Occipital lobe (tissue), 2 donors: Measurements from ENCODE around the gene RPL22. TPM values are rescaled to one million over a fixed set of nuclear protein-coding genes. Genes with fewer than 3 reads are reported as not detected.

Source experiments
- DNase-seq: peaks from one replicate; lab custom pipeline; 2025; lab: John Stamatoyannopoulos, UW
- total RNA-seq: library from RNA; depleted of rRNA; stranded (reverse); fragments of >200 nt; gene quantifications from one replicate; pipeline ENCODE4 v1.2.3, GENCODE V29; 2014

The RPL22 gene
- total RNA-seq, 1 donor from 2014 or later: 371 TPM

GRCh38 chr1:6205849-6206519, 6.6 kb upstream of the RPL22 start, which contains the start of gene RNF207:
Gene RNF207 (plus strand): TSS chr1:6206119. CDS start chr1:6206536, 417 bp downstream.
- no peak for DNase-seq

DNA sequence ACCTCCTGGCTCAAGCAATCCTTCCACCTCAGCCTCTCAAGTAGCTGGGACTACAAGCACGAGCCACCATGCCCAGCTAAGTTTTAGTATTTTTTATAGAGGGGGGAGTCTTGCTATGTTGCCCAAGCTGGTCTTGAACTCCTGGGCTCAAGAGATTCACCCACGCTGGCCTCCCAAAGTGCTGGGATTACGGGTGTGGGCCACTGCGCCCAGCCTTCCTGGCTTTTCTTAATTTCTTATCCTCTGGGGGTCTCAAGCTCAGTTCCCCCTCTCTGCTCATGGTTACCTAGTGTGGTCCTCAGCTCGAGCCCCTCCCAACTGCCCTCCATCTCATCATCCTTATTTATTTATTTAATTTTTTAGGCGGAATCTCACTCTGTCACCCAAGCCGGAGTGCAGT, 2.9 kb upstream of the RPL22 start:
- DNase-seq: no peak

DNA sequence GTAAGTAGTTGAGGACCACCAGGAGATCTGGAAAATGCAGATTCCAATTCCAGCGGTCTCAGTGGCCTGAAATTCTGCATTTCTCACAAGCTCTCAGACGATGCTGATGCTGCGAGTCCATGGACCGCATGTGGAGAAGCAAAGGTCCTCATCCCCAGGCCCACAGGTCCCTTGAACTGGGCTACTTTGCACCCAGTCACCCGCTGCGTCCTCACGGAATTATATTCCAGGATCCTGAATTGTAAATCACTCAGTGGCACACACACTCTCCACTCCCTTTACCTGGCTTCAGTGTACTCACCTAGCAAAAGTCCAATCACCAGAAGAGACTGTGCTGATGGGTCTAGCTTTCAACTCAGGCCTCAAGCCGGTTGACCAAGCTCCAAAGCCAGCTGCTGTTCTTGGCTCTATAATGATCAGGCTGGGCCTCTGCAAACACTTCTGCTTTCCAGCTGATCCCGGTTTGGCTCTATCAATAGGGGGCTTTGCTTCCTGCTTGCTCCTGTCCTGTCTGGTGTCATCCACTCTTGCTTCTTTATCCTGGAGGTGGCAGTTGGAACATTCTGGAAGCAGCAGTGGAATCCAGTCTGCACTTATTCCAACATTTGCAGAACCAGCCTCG, 904 bp upstream of the RPL22 start:
- no peak for DNase-seq

GRCh38 chr1:6198646-6199297, 623 bp downstream of the RPL22 start:
- no peak for DNase-seq

GRCh38 chr1:6197746-6198427, 1.5 kb downstream of the RPL22 start:
- no peak for DNase-seq

- DNase-seq: no peak
These were observed 7.4 kb downstream of the RPL22 start for GRCh38 chr1:6191968-6192367.

DNA sequence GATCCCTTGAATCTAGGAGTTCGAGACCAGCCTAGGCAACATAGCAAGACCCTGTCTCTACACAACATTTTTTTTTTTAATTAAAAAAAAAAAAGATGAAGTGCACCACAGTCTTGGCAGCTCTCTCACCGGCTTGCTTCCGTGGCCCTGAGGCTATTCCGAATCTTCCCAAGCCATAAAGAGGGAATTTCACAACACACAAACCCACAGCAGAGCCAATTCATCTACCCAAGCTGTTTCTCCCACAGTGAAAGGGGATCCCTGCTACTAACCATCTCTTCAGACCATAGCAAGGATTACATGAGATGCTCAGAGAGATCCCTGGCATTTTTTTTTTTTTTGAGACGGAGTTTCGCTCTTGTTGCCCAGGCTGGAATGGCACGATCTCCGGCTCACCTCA, 10.9 kb downstream of the RPL22 start:
- no peak for DNase-seq

- DNase-seq: no peak
These were observed 13.6 kb downstream of the RPL22 start for GRCh38 chr1:6185635-6186382.

GRCh38 chr1:6185151-6185550, 14.2 kb downstream of the RPL22 start:
- no peak for DNase-seq

DNA sequence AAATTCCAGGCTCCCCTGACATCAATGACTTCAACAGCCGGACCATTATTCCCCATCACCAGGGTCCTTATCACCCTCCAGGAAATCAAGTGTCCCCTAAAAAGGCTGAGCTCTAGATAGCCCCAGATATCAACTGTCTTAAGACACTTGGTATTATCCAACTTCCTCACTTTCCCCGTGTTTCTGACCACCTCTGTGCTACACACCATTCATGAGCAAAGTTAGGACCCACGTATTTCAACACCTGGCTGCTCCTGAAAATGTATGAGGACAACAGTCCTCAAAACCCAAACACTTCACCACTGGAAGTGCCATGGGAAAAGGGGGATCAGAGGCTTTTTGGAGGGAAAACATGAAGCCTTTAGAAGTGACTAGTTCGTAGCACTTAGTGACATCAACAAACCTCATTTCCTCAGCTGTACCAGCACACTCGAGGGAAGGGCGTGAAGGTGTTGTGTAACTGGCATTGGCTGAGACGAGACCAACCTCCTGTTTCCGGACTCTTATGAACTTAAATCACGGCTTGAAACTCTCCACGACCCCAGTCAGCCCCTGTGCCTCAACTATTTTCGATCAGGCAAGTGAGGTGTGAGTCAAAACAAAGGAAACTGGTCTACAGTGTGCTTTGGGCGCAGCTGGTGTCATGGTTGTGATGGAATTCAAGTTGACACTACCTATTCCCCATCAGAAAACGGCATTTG, 15.2 kb downstream of the RPL22 start:
- no peak for DNase-seq

DNA sequence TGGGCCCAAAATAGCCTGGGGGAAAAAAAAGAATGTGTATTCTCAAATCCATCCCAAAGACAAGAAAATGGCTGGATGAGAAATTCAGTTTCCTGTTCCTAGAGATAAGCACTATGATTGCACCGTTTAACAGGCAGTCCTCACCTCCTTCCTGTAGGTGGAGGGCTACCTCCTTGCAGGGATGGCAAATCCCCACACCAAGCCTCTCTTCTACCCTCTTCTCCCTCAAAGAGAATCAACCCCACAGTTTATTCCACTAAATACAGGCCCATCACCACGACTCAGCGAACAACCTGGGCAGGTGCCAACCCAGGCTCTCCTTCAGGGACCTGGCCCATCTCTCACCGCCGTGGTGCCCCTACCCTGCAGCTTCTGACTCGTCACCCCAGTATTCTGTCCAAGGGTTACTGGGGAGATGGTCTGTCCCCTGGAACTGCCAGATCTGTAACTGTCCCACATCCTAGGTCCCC, 15.8 kb downstream of the RPL22 start:
- DNase-seq: no peak

DNA sequence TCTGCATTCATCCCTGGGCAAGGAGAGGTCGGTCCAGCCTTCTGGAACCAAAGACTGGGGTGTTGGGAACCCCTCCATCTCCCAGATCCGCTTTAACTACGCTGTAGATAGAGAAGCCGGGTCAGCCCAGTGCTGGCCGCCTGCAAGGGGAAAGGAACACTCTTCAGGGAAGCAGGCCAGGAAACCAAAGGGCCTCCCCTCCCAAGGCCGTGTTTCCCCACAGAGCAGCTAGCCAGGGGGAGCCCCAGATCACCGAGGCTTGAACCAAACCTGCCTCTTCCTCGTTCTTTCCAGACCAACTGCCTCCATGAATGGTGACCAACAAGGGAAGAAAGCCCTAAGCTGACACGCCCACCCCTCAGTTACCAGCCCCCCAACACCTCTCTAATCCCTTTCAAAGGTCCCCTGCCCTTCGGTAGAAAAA, 18.0 kb downstream of the RPL22 start:
- no peak for DNase-seq

DNA sequence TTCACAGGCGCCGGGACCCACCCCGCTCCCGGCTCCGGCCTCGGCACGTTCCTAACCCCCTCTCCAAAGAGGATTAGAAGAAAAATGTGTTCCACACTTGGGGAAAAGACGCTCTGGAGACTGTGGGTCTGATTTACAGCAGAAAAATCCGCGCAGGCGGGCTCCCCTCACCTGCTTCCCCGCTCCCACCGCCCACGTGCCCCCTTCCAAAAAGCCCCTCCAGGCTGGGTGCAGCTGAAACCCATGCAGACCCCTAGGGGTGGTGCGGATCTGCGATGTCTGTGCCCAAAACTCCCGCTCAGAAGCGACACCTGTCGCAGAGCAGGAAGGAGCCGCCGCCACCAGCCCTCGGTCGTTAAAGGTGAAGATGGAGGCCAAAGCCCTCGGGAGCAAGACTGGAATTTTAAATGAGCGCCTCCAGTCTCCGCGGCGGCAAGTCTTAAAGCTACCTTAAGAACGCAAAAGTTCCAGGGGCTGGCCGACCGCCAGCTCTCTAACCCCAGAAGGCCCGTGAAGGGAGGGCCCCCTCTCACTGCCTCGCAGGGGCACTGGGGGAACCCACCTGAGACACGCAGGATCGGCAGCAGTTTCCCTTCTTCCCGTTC, 18.6 kb downstream of the RPL22 start:
- DNase-seq: no peak

- peak; percentile 34 for DNase-seq
These were observed 19.1 kb downstream of the RPL22 start, which contains the start of gene CHD5 for GRCh38 chr1:6180268-6180706. Gene CHD5 (minus strand): TSS chr1:6180321. CDS start chr1:6180023, 298 bp downstream.

DNA sequence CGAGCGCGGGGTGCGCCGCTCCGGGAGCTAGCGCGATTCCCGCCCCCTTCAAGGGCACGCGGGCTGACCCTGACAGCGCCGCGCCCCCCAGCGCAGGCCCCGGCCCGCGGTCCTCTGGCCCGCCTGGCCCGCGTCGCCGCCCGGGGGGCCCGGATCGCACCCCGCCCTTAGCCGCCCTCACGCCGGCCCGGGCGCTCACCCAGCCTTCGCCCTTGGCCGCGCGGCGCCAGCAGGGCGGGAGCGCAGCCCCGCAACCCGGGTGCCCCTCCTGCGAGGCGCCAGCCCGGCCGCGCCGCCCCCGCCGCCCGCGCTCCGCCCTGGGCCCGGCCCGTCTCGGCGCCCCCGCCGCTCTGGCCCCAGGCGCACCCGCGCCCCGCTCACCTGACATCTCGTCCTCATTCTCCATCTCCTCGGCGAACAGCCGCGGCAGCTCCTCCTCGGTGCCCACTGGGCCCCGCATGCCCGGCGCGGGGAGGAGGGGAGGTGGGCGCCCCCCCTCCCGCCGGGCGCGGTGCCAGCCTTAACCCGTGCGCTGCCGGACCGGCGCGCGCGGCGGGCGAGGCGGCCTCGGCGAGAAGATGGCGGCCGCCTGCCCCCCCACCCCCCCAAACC, 19.7 kb downstream of the RPL22 start:
- DNase-seq: no peak

DNA sequence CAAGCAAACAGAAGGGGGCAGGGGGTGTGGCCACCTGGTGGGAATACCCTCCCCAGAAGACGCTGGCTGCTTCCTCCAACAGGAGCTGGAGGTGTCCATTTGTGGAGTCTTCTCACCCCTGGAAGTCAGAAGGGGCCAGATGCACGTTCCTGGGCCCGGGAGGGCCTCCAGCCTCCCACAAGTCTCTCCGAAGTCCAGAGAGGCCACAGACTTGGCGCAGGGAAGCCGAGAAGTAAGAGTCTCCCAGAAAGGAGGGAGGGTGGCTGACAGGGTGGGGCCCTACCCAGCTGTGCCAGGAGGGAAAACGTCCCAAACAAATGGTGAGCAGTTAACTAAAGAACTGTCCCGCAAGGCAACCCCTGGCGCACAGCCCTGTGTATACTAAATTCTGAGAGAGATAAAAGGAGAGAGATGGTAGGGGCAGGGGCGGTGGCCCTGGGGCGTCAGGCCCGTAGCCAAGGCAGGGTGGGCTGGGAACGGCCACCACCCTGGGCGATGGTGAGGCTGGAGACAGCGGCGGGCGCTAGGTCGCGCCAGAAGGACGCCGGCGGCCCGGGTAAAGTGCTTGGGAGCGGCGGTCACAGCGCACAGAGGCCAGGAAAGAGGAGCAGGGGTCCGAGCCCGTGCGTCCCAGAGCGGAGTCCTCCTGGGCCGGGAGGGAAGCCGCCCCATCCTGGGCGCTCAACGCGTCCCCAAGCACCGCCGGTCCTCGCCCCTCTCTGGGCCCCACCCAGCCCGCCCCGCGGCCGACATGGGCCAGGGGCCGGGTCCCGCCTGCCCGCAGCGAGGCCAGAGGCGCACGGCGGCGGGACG, 20.4 kb downstream of the RPL22 start:
- DNase-seq: no peak

DNA sequence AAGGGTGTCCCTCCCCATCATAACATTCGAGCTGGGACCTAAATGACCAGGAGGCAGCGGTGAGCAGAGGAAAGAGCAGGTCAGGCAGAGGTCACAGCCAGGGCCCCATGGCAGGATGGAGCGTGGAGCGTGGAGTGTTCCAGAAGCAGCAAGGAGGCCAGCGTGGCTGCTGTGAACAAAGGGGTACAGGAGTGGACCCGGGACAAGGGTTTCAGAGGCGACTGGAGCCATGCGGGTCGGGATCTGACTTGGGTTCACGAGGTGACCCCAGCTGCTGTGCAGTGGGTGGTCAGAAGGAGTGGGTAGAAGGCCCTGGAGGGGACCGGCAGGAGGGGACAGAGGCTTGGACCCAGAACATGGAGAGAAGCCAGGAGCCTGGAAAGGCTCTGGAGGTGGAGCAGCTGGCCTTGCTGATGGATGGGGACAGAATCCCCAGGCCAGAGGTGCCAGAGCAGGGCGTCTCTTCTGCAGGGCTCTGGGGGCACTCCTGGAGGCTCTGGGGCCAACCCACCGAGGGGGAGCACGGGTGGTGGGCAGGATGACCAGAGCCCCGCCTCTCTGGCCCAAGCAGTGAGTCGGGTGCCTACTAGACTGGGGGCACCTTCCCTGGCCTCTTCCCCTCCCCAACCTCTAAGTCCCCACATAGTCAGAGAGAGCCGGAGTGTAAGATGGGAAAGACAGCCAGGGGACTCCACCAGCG, 21.6 kb downstream of the RPL22 start:
- no peak for DNase-seq

DNA sequence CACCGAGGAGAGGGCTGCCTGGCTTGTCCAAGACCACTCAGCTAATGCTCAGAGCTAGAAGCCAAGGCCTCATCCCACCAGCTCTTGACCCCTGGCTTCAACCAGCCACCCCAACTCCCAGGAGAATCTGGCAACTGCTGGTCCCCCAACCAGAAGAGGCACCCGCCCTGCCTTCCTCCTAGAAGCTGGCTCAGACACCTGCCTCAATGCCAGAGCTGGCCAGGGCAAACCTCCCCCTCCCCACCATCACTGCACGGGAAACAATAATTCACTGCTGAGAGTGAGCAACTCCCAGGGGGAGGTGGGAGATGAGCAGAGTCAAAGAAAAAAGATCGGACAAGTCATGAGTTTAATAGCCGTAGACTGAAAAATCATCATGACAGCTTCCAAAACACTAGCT, 22.6 kb downstream of the RPL22 start:
- DNase-seq: no peak
